Activated CD4-positive, CD25-positive, alpha-beta regulatory T cell treated with anti-CD3 and anti-CD28 coated beads, Interleukin-2, amount 50 U/mL, for 16 hours (primary cell): ENCODE measurements around the gene STK38L.

ENCODE experiments used
- DNase-seq: peaks from one replicate; pipeline ENCODE4 v3.0.0-alpha.2; 2020; ENCODE audit warnings: low read depth, low spot score

STK38L gene

DNA sequence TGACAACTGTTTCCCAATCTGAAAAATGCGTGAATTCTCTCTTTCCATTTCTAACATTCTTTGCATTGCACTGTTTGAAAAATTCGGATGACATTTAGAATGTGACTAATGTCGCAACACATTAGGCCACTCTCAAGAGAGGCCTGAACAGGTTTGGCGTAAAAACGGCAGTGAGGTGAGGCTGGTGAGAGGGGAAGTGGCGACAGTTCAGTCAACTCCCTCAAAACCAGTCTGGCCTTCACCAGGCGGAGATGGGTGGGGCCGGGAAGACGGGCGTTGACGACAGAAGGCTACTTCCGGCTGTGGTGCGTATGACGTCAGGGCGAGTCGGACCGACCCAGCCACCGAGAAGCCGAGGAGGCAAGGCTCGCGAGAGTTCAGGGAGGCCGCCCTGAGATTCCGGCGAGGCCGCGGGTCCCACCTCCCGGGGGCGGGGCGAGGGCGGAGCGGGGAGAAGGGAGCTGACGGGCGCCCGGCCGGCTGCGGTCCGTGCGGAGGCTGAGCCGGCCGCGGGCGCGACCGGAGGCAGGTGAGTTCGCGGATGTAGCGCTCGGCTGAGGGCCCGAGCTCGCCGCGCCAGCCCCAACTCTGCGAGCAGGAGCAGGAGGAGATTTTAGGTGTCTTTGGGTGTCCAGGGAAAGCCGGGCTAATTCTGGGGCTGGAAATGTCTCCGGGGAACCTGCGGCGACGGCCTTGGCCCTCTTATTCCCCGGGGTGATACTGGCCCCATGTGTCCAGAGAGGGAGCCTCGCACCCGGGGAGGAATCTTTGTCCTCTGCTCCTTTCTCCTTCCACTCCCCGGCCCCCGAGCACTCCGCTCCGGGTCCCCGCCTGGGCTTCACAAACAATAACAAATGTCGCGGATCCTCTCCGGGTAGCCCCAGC lies at the start of gene STK38L:
STK38L (plus strand) TSS at position 483 of the 885 bp plus-strand sequence. CDS start 53,435 bp downstream, outside the sequence.
- DNase-seq, result peak; percentile 89

DNA sequence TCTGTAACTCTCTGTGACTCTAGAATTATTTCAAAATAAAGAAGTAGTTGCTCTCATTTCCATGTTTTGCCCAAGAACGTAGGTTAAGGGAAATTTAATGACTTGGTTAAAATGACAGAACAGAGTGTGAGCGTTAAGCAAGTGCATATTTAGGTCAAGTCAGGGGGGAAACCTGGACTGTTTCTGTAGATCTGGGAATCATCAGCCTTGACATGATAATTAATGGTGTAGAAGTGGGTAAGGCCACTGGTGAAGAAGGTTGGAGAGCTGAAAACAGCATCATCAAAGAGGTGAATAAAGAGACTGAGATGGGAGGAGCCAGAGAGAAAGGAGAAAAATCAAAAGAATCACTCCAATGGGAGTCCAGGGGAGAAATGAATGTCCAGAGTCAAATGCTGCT lies 49.4 kb upstream of the STK38L start:
- DNase-seq, result no peak

DNA sequence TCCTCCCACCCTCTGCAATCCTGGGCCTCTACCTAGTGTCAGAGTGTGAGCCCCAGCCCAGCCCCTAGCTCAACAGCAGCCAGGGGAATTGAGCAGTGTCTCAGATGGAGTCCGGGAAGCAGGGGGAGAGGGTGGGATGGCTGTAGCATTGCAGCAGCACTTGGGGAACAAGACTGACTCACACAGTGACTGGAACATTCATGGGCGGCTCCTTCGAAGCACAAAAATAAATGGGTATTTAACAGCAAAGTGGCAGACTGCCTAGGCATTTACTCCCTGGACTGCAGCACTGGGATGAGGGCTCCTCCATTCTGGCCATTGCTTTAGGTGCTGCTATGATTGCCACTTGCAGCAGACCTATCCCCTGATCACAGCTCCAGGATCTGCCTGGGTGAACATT lies 46.0 kb upstream of the STK38L start:
- DNase-seq, result no peak

DNA sequence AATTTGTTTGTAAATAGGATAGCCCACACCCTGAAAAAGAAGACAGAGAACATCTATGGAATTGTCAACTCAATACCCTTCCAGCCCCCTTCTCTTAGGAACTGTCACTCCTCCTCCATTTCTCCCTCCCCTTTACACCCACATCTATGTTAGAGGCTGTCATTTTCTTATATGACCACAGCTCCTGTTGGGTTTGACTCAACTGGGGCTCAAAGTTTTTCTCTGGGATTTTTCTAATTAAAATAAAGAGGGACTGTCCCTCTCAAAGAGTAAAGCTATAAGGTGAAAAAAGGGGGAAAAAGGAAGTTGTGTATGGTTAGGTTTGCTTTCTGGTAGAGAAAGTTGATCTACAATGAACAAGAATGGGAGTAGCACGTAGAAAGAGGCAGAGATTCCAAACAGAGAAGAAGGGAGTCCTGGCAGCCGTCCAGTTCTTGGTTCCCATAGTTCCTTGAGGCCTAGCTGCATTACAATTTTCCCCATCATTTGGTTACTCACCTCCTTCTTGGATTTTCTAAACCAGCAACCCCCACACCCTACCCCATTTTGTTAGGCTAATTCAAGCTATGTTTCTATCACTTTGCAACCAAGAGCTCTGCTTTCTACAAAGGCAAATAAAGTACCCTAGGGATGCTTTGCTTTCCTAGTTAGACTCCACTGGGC lies 44.3 kb upstream of the STK38L start:
- no peak for DNase-seq

DNA sequence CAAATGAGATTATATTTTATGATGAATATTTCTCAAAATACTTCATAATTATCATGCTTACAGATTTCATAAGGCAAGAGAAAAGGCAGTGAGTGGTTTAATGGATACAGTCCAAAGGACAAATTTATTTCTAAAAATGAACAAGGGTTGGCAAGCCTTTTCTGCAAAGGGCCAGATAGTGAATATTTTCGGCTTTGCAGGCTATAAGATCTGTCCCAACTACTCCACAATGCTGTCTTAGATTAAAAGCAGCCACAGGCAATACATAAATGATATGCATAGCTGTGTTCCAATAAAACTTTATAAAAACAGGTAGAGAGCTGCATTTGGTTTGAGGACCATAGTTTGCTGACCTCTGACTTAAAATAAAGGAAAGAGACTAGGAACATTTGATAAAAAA lies 42.9 kb upstream of the STK38L start:
- DNase-seq, result no peak

DNA sequence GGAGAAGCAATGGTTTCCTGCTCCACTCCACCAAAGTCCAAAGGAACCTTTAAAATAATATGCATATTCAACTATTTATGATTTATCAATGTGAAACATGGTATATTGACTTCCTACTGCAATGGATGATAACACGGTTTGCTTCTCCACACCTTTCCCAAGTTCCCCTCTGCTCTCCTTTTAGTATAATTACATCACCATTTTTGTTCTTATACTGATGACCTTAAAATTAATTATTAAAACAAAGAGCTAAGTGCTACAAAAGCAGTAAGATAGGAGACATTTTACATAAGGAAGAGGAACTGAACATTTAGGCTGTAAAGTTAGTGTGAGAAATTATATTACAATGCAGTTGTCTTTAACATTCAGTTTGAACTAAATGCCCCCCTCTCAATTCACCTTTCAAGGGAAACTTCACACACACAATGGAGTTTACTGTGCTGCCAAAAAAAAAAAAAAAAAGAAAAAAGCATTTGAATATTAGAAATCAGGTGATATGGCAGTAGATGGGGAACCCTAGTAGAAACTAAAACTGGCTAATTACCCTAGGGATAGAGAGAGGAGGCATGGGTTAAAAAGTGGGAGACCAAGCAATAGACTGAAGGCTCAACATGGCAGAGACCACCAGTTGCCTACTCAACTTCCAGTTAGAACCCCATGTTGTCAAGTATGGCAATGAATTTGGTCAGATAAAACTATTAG lies 37.1 kb upstream of the STK38L start:
- DNase-seq, result no peak

DNA sequence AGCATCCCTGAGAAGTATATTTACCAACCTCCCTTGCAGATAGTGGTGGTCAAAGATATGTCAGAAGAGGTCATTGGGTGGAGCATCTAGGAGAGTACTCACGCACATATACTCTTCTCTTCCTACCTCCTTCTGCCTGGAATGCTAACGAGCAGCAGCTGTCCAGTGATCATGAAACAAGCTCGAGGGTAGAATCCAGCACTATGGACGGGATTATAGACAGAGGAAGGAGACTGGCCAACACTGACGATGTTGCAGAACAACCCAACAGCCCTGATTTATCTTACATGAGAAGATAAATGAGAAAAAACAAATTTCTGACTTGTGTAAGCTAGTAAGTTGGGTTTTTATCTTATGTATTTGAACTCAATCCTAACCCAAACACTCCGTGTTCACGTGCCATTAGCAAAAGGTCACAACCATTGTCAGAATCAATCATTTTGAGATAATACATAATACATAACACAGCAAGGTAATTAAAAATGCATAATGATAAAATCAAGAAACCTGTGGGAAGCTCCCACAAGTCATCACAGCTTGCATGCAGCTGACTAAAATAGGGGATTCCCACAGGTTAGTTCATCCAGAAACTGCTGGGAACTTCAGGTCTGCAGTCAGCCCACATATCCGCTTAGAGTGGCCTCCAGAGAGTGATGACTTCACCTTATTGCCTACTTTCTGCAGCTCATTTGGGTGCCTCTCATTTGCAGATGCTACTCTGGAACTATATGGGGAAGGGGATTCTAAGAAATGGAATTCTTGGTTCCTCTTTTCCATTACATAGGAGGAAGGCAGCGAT lies 36.3 kb upstream of the STK38L start:
- DNase-seq, result no peak

DNA sequence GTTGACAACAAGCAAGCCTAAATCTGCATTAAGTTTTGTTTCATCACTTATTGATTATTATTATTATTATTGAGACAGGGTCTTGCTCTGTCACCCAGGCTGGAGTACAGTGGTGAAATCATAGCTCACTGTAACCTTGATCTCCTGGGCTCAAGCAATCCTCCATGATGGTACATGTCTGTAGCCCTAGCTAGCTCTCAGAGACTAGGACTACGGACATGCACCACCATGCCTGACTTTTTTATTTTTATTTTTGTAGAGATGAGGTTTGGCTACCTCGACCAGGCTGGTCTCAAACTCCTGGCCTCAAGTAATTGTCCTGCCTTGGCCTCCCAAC lies 35.7 kb upstream of the STK38L start:
- DNase-seq, result no peak

DNA sequence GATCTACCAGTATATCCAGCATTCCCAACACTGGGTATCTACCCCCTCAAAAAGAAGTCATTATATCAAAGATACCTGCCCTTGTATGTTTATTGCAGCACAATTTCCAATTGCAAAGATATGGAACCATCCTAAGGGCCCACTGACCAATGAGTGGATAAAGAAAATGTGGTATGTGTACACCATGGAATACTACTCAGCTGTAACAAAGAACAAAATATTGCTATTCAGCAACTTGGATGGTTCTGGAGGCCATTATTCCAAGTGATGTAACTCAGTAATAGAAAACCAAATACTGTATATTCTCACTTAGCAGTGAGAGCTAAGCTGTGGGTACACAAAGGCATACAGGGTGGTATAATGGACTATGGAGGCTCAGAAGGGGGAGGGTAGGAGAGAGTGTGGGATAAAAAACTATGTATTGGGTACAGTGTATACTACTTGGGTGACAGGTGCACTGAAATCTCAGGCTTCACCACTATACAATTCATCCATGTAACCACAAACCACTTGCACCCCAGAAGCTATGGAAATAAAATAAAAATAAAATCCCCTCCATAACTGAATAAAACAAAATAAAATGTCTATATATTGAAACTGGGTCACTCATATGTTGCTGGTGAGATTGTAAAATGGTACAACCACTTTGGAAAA lies 34.7 kb upstream of the STK38L start:
- DNase-seq, result no peak

DNA sequence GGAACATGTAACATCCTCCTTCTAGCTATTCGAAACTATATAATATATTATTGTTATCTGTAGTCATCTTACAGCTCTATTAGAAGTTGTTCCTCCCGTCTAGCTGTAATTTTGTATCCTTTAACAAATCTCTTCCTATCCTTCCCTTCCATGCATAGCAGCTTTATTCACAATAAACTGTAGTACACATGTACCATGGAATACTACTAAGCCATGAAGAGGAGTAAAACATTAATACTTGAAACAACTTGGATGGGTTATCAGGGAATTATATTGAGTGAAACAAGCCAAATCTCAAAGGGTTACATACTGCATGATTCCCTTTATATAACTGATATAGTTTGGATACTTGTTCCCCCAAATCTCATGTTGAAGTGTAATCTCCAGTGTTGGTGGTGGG lies 33.9 kb upstream of the STK38L start:
- DNase-seq, result no peak

DNA sequence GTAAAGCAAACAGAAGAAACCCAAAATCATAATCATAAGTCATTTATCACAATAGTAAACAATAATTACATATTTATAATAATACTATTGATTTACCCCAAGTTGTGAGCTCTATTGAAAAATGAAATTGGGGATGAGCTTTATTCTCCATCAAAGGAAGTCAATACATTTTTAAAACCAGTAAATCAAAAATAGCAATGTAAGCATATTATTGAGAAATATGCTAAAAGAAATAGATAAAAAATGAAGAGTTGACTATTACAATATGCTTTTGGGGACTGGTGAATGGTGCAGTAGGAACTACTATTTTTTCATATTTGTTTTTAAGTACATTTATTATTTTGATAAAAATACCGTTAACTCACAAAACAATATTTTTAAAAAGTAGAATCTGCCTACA lies 31.2 kb upstream of the STK38L start:
- no peak for DNase-seq

DNA sequence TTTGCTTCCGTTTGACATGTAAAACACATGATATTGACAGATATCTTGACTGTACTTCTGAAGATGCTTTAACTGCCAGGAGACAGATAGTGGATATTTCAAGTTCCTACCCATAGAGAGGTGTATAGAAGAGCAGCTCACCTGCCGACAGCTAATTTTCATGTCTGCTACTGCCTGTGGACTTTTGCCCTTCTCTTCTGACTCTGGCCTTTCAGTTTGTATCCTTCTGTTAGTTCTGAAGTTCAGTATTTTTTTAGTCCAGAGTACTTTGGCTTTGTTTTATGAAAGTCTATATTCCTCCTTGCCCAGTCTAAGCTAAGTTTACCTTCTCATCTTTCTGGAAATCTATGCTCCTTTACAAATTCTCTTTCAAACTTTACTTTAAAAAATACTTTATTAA lies 30.8 kb upstream of the STK38L start:
- DNase-seq, result no peak

DNA sequence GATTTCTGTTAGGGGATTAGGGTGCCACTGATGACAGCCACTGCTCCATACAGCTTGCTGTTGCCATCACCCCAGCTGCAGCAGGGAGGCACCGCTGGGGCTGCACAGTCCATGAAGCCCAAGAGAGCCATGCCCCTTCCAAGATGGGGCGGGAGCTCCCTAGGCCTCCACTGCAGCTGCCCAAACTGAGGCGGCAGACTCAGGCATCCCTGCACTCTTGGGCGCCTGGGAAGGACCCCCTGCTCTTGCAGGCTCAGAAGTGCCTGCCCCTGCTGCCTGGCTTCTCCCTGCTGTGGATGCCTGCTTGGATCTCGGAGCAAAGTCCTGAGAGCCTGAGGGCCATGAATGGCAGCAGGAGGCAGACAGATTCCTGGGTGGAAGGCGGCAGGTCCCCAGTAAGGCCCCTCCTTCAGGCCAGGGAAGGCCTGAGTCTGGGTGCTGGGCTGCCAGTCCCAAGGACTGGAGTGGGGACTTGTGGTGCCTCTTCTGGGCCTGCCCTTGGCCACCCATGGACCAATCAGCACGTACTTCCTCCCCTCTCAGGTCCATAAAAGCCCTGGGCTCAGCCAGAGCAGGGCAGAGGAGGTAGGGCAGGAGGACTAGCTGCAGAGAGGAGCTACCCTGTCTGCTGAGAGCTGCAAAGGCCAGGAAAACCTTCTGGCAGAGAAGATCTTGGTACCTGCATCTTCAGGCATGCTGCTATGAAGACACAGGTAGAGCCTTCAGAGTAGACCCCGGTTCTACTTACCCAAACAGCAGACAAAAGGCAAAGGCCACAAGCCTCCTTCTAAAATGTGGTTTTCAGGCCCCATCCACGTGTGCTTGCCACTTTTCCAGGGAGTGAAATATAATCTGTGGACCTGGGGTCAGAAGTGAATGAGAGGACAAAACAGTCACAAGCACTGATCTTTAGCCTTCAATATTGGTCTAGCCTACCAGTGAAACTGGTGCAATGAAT lies 30.0 kb upstream of the STK38L start:
- no peak for DNase-seq

DNA sequence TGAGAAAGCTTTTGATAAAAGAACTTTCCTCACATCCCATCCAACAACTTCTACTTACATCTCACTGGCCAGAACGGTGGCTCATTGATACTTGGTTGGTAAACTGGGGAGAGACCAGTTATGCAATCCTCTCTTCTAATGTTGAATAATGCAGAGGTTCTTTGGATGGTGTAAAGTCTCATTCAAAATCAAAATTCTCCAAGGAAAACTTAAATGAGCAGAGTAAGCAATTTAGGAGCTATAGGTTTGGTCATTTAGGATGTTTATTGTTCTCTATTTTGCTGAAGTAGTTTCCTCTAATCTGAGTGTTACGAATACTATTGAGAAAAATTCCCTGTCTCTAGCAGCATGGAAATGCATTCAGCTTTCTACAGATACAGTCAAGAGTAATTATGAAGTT lies 26.5 kb upstream of the STK38L start:
- no peak for DNase-seq

DNA sequence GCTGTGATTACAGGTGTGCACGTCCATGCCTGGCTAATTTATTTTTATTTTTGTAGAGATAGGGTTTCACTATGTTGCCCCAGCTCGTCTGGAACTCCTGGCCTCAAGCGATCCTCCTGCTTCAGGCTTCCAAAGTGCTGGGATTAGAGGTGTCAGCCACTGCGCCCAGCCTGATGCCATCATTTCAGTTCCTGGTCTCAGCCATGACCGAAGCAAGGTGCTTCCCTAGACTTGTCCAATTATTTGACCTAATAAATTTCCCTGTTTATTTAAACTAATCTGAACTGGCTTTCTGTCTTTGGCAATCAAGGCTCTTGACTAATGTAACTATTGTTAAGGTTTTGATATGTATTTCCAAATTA lies 24.4 kb upstream of the STK38L start:
- DNase-seq, result no peak

DNA sequence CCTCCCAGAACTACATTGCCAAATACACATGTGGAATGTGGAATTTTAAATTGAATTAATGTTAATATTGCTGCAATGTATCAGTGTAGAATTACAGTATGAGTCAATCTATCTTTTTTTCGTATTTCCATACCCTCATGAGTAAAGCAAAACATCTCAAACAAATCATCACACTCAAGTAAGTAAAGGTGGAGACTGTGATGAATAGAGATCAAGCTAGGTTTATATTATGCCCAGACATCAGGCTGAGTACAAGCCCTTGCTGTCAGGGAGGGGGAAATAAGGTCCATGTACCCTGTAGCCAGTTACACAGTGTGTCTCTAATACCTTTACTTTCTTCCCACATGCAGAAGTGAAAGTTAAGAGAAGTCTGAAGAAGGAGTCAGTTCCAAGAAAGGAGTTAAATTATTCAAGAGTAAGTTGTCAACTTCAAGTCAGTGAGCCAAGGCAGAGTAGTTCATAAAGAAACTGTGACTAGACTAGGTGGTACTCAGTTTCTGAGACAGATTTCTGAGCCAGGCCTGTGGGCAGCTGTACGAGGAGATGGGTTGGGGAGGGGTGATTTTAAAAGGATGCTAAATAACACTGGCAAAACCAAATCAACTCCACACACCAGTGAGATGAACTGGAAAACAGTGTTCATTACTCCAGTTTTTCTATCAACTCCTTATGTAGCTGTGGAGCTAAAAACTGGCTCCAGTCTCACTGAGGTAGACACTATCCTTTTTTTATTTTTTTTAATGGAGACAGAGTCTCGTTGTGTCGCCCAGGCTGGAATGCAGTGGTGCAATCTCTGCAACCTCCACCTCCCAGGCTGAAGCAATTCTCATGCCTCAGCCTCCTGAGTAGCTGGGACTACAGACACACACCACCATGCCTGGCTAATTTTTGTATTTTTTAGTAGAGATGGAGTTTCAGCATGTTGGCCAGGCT lies 23.8 kb upstream of the STK38L start:
- DNase-seq, result no peak

DNA sequence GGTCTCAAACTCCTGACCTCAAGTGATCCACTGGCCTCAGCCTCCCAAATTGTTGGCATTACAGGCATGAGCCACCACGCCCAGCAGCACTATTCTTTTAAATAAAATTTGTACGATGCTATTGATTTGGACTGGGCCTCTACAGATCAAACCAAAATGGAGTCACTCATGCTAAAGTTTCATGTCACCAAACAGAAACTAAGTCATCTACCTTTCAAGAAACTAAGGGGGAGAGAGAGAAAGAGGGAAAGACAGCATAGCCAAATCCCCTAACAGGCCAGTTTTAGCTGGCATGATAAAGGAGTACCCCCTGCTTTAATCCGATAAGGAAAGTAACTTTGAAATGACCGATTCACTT lies 23.1 kb upstream of the STK38L start:
- DNase-seq, result no peak

DNA sequence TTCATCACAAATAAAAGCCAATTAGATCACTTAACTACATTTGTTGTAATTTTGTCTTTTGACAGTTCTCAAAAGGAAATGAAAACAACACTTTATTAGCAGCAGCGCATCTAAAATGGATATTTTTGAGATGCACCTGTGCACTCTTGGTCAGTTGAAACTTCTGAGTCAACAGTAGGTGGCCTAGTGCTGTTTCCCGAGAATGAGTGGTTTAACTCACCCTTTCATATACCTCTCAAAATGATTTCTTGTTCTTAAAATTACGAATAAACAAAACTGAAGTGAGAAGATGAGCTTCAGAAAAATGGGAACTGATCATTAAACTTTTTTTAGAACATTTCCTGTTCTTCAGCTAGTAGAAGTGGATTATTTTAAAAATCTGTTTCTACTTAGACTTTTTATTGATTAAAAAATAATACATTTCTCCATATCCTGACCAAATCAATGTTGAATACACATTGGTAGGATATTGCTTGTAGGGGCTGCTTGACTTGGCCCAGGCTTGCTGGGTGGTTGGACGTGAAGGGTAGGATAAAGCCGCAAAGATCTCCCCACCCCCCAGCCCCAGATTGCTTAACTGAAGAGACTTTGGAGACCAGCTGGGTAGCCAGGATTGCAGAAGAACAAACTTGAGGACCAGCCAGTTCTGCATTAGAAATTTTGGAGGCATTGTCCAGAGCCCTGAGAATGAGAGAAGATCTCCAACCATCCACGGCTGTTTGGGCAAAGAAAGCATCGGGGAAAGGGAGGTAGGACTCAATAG lies 22.3 kb upstream of the STK38L start:
- no peak for DNase-seq
